Esophagus squamous epithelium (tissue), 5 donors: Measurements from ENCODE around the gene SLC27A1. TPM values are rescaled to one million over a fixed set of nuclear protein-coding genes. Genes with fewer than 3 reads are reported as not detected.
A peak's percentile ranks its signal among the peaks of the same experiment; 100 is the strongest.
"Not testable (repeated sequence)": the region's sequence is repeated elsewhere in the genome, so short reads cannot be mapped to it uniquely, and the experiment has no call there.

ENCODE experiments used
- DNase-seq: peaks from one replicate; lab custom pipeline; 2025; lab: John Stamatoyannopoulos, UW
- H3K27ac ChIP-seq, 4 donors: fragments of 200-600 bp; sonication (generic); one replicate each; pipeline ENCODE4 v1.5.1; 2016 to 2019; ENCODE audit warnings: mild to moderate bottlenecking in 1 of 4
- H3K27me3 ChIP-seq, 4 donors: fragments of 200-600 bp; sonication (generic); 1 replicate in 3 of 4; 2 replicates in 1 of 4; pipeline versions ENCODE4 v1.5.1 to v1.6.0; 2017 to 2021; ENCODE audit warnings: antibody characterized with exemption in 1 of 4
- H3K36me3 ChIP-seq, 3 donors: fragments of 200-600 bp; sonication (generic); one replicate each; pipeline ENCODE4 v1.5.1; 2016 to 2019
- H3K4me1 ChIP-seq, 3 donors: fragments of 200-600 bp; sonication (generic); one replicate each; pipeline ENCODE4 v1.5.1; 2017 to 2019
- H3K4me3 ChIP-seq, 4 donors: fragments of 200-600 bp; sonication (generic); 1 replicate in 3 of 4; 2 replicates in 1 of 4; pipeline ENCODE4 v1.5.1; 2016 to 2019; ENCODE audit warnings: mild to moderate bottlenecking in 2 of 4, moderate library complexity in 1 of 4
- H3K9me3 ChIP-seq, 3 donors: fragments of 200-600 bp; sonication (generic); one replicate each; pipeline ENCODE4 v1.5.1; 2016 to 2019
- CTCF ChIP-seq, 6 experiments: fragments of 450-650 bp in 4 of 6; fragments of 200-600 bp in 2 of 6; sonication (generic) in 2 of 6; IDR thresholded peaks; one replicate each; pipeline ENCODE4 v1.5.1; 2016 to 2019; ENCODE audit warnings: antibody characterized with exemption in 6 of 6, mild to moderate bottlenecking in 4 of 6, moderate library complexity in 4 of 6
- POLR2A ChIP-seq, 4 donors: fragments of 450-650 bp; IDR thresholded peaks; one replicate each; pipeline ENCODE4 v1.6.1; 2017; ENCODE audit warnings: antibody characterized with exemption in 4 of 4, mild to moderate bottlenecking in 4 of 4, moderate library complexity in 3 of 4
- WGBS, 2 donors: methylation state at CpG; one replicate each; pipeline ENCODE4 v1.1.5; 2018; 5-methylcytosine and 5-hydroxymethylcytosine counted together
- intact Hi-C: fragments of 100-400 bp; cut with DNase I; formaldehyde crosslinking; loops from one replicate; pipeline ENCODE4 v1.15.0; 2022
- total RNA-seq, 4 donors: library from RNA; depleted of rRNA; stranded (reverse); fragments of >200 nt; gene quantifications; one replicate each; pipeline ENCODE4 v1.1.0, GENCODE V29; 2016
- donor health status: DM: yes; HTN: yes; CAD: no.

Gene SLC27A1
- total RNA-seq, 4 donors from 2014 or later, result 4.1 to 19.5 (median 8.7) TPM

GRCh38 chr19:17511724-17512573, 41.6 kb downstream of the SLC27A1 start:
- peak overlapping the region; percentile 74 to 99 (median 95) for H3K4me3 ChIP-seq
- peaks cover 1 to 18% (median 2%) of the 10 kb centered on the region in 3 donors for H3K36me3 ChIP-seq
- H3K9me3 ChIP-seq, result peaks cover 0 to 3% (median 0%) of the 10 kb centered on the region in 3 donors
- peaks cover 8 to 58% (median 25%) of the 10 kb centered on the region in 3 donors for H3K4me1 ChIP-seq
- peak; percentile 72 for DNase-seq
- 0% methylated on average over 6 of the region's 82 CpGs; no CpG with 5 or more reads in 1 of the 2 donors for WGBS, 2 donors
- peak overlapping the region; percentile 98 to 100 (median 99) for H3K27ac ChIP-seq
- intact Hi-C loops, result no loop called here
- no peaks in the 10 kb centered on the region for H3K27me3 ChIP-seq
- peak in 1 of 4 donors; percentile 49 for TF ChIP-seq POLR2A (IDR thresholded peaks at IDR 0.05)
- TF ChIP-seq CTCF (IDR thresholded peaks at IDR 0.05), result peak in 5 of 6 experiments; percentile 8 to 34 (median 15)

- intact Hi-C loops, result no loop called here
- DNase-seq, result no peak
- TF ChIP-seq CTCF (IDR thresholded peaks at IDR 0.05), result no peak
- TF ChIP-seq POLR2A (IDR thresholded peaks at IDR 0.05), result no peak
- Histone ChIP-seq H3K4me1 (peaks cover 8 to 57% (median 25%) of the 10 kb centered on the region in 3 donors), H3K27ac (peak overlapping the region; percentile 98 to 100 (median 99)), H3K4me3 (peak overlapping the region; percentile 74 to 99 (median 95)), H3K27me3 (no peaks in the 10 kb centered on the region), H3K36me3 (peaks cover 7 to 24% (median 8%) of the 10 kb centered on the region in 3 donors), H3K9me3 (peaks cover 0 to 9% (median 4%) of the 10 kb centered on the region in 3 donors)
- 57 to 82% methylated on average over 3 to 4 of the region's 9 CpGs for WGBS, 2 donors
Measured at GRCh38 chr19:17512574-17512939, 42.2 kb downstream of the SLC27A1 start.

- Histone ChIP-seq H3K36me3 (peaks cover 8 to 54% (median 17%) of the 10 kb centered on the region in 3 donors), H3K9me3 (peaks cover 0 to 16% (median 10%) of the 10 kb centered on the region in 3 donors), H3K27me3 (no peaks in the 10 kb centered on the region), H3K4me1 (peaks cover 4 to 27% (median 11%) of the 10 kb centered on the region in 3 donors), H3K27ac (no peak overlapping the region), H3K4me3 (no peak overlapping the region)
- TF ChIP-seq CTCF (IDR thresholded peaks at IDR 0.05) (no peak), POLR2A (IDR thresholded peaks at IDR 0.05) (no peak)
- 83 to 92% methylated on average over 2 to 12 of the region's 15 CpGs for whole genome bisulfite sequencing, 2 donors
- DNase-seq, result no peak
- intact Hi-C loops, result no loop called here
Measured at GRCh38 chr19:17515408-17516149, 45.3 kb downstream of the SLC27A1 start.

GRCh38 chr19:17517898-17518297, 47.6 kb downstream of the SLC27A1 start:
- Histone ChIP-seq H3K4me1 (peaks cover 0 to 13% (median 2%) of the 10 kb centered on the region in 3 donors), H3K27me3 (no peaks in the 10 kb centered on the region), H3K9me3 (peaks cover 0 to 16% (median 10%) of the 10 kb centered on the region in 3 donors), H3K27ac (no peak overlapping the region), H3K36me3 (peaks cover 12 to 71% (median 17%) of the 10 kb centered on the region in 3 donors), H3K4me3 (no peak overlapping the region)
- 97 to 100% methylated on average over 1 of the region's 1 CpG for WGBS, 2 donors
- intact Hi-C loops, result no loop called here
- no peak for DNase-seq
- no peak for TF ChIP-seq CTCF (IDR thresholded peaks at IDR 0.05)
- TF ChIP-seq POLR2A (IDR thresholded peaks at IDR 0.05), result no peak

GRCh38 chr19:17518654-17519053, 48.3 kb downstream of the SLC27A1 start:
- H3K4me1 ChIP-seq, result peaks cover 5 to 13% (median 7%) of the 10 kb centered on the region in 3 donors
- H3K4me3 ChIP-seq, H3K27me3 ChIP-seq, intact Hi-C loops, DNase-seq, H3K27ac ChIP-seq: not testable (repeated sequence)
- peaks cover 12 to 71% (median 17%) of the 10 kb centered on the region in 3 donors for H3K36me3 ChIP-seq
- H3K9me3 ChIP-seq, result peaks cover 0 to 16% (median 10%) of the 10 kb centered on the region in 3 donors
- WGBS, 2 donors, result 87 to 88% methylated on average over 7 to 8 of the region's 8 CpGs
